Skeletal muscle tissue (tissue), 4 donors: ENCODE data around the gene PZP. TPM values are rescaled to one million over a fixed set of nuclear protein-coding genes. Genes with fewer than 3 reads are reported as not detected.
"Not testable (repeated sequence)": the region's sequence is repeated elsewhere in the genome, so short reads cannot be mapped to it uniquely, and the experiment has no call there.

Source experiments
- H3K27ac ChIP-seq: one replicate; pipeline ENCODE4 v1.7.0; 2013; ENCODE audit warnings: mild to moderate bottlenecking, low read depth, low read length, inconsistent platforms
- H3K27me3 ChIP-seq, 3 donors: one replicate each; pipeline ENCODE4 v1.7.0; 2013; ENCODE audit warnings: low read length in 3 of 3; ENCODE audit not compliant: control insufficient read depth in 3 of 3, insufficient read depth in 3 of 3
- H3K36me3 ChIP-seq, 3 donors: one replicate each; pipeline ENCODE4 v1.7.0; 2013; ENCODE audit warnings: low read length in 3 of 3; ENCODE audit not compliant: control insufficient read depth in 3 of 3, insufficient read depth in 3 of 3
- H3K4me1 ChIP-seq, 3 donors: one replicate each; pipeline ENCODE4 v1.7.0; 2013; ENCODE audit warnings: low read length in 3 of 3, mild to moderate bottlenecking in 3 of 3; ENCODE audit not compliant: control insufficient read depth in 3 of 3, insufficient read depth in 3 of 3
- H3K4me3 ChIP-seq, 3 donors: one replicate each; pipeline ENCODE4 v1.7.0; 2013; ENCODE audit warnings: low read length in 3 of 3
- H3K9ac ChIP-seq, 3 donors: one replicate each; pipeline ENCODE4 v1.7.0; 2013; ENCODE audit warnings: low read length in 3 of 3, mild to moderate bottlenecking in 3 of 3, moderate library complexity in 2 of 3, low read depth in 1 of 3
- H3K9me3 ChIP-seq, 3 donors: one replicate each; pipeline ENCODE4 v1.7.0; 2013; ENCODE audit warnings: low read length in 3 of 3; ENCODE audit not compliant: control insufficient read depth in 3 of 3
- total RNA-seq: library from RNA; depleted of rRNA; stranded (reverse); fragments of >200 nt; gene quantifications from one replicate; pipeline ENCODE4 v1.2.3, GENCODE V29; 2014
- donor health status: Osteomylitis.

The PZP gene
- 1.0 TPM for total RNA-seq

DNA sequence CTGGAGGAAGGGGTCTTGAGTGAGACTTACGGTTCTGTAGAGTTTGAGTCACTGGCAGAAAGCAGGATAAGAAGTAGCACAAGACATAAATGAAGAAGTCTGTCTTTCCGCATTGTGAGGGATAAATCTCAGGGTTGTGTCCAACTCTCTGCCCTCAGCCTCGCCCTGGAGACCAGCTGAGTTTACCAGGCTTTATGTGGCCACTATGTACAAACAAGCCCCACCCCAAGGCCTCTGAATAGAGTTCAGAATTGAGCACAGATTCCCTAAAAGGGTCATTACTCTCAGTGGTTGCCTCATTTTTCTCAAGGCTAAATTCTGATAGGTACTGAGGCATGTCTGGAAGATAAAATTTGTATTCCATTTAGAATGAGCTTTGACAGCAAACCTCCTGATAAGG, at the start of gene PZP:
Gene PZP (minus strand): TSS at position 167 of the 400 bp plus-strand sequence. CDS start 54 bp downstream, at position 113.
- no peak within 1 kb of the TSS for H3K27ac ChIP-seq
- no peak within 1 kb of the TSS for H3K4me3 ChIP-seq
- H3K4me1 ChIP-seq, result no peaks in the 10 kb centered on the region
- no peaks in the 10 kb centered on the region for H3K36me3 ChIP-seq
- H3K27me3 ChIP-seq, result no peaks in the 10 kb centered on the region
- H3K9me3 ChIP-seq, result no peaks in the 10 kb centered on the region
- no peak within 1 kb of the TSS for H3K9ac ChIP-seq

DNA sequence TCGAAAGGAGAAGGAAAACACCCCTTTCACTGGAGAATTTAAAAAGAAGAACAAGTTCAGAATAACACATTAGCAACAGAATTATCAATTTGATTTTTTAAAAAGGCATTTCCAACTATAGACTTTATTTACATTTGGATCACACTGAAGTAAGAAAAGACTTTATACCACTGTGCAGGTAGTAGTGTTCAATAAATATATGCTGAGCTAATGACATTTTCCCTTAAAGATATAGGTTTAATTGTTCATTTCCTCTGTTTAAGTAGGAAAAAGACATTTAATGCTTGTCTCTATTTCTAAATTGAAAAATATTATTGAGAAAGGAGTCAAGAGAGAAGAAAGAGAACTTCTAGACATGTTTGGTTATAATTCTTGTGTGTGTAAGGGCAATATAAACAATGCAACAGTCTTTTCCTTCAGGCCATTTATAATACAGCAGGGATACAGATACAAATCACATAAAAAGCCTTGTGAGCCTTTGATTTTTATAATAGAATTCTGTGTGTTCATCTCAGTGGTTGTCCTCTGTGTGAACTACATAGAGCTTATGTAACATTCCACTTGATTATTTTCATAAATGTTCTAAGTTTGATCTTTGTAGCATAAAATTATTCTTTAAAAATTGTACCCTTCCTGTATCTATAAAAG, 48.7 kb upstream of the PZP start:
- no peak overlapping the region for H3K9ac ChIP-seq
- no peaks in the 10 kb centered on the region for H3K9me3 ChIP-seq
- H3K36me3 ChIP-seq, result no peaks in the 10 kb centered on the region
- H3K27ac ChIP-seq, result no peak overlapping the region
- no peaks in the 10 kb centered on the region for H3K27me3 ChIP-seq
- no peak overlapping the region for H3K4me3 ChIP-seq
- H3K4me1 ChIP-seq, result no peaks in the 10 kb centered on the region

- Histone ChIP-seq H3K36me3 (no peaks in the 10 kb centered on the region), H3K27me3 (no peaks in the 10 kb centered on the region), H3K9me3 (no peaks in the 10 kb centered on the region), H3K9ac (no peak overlapping the region), H3K4me3 (no peak overlapping the region), H3K27ac (no peak overlapping the region), H3K4me1 (no peaks in the 10 kb centered on the region)
Observed at GRCh38 chr12:9256341-9256740, 48.1 kb upstream of the PZP start.

DNA sequence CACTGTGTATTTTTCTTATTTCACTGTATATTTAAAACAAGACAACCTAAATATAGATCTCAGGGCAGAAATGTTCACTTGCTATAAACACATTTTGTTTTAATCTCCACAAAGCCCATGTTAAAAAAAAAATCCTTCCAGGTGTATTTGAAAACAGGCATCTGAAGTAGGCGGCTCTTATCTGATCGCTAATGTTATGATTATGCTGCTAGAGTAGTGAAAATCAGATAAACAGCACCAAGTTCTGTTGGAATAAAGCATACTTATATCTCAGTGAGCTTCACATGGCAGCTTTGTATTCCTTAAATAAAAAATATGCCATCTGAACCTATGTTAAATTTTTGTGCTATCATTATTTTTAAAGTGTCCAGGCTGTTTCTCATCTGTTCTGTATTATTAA, 47.6 kb upstream of the PZP start:
- no peak overlapping the region for H3K27ac ChIP-seq
- no peaks in the 10 kb centered on the region for H3K36me3 ChIP-seq

DNA sequence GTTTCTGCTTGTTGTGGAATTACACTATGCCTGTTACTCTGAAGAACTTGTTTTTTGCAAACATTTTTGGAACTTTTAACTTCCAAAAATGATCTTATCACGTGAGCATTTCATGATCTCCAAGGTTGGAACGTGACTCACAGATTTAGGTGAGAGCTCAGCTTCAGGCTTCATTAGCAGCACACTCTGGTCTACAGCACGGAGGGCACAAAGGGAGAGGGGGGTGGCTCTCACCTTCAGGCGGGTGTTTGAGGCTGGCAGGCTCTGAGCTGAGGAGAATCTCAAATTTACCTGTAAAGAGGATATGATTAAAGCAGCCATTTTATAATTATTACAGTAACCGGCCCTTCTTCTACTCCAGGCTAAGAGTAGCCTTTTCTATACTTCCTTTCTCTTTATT, 45.3 kb upstream of the PZP start:
- H3K9ac ChIP-seq, result no peak overlapping the region
- H3K4me3 ChIP-seq, result no peak overlapping the region
- no peak overlapping the region for H3K27ac ChIP-seq
- no peaks in the 10 kb centered on the region for H3K9me3 ChIP-seq
- H3K36me3 ChIP-seq, result no peaks in the 10 kb centered on the region
- H3K27me3 ChIP-seq, result no peaks in the 10 kb centered on the region
- H3K4me1 ChIP-seq, result no peaks in the 10 kb centered on the region

More for the DNA sequence above, 47.6 kb upstream of the PZP start:
- Histone ChIP-seq H3K9ac (no peak overlapping the region), H3K4me1 (no peaks in the 10 kb centered on the region), H3K4me3 (no peak overlapping the region), H3K9me3 (no peaks in the 10 kb centered on the region), H3K27me3 (no peaks in the 10 kb centered on the region)

- not testable (repeated sequence) for H3K9me3 ChIP-seq, H3K27me3 ChIP-seq, H3K4me3 ChIP-seq, H3K36me3 ChIP-seq, H3K4me1 ChIP-seq, H3K9ac ChIP-seq, H3K27ac ChIP-seq
Observed at GRCh38 chr12:9252791-9253190, 44.6 kb upstream of the PZP start.

- H3K36me3 ChIP-seq, result no peaks in the 10 kb centered on the region
Observed at GRCh38 chr12:9252256-9252655, 44.1 kb upstream of the PZP start.

DNA sequence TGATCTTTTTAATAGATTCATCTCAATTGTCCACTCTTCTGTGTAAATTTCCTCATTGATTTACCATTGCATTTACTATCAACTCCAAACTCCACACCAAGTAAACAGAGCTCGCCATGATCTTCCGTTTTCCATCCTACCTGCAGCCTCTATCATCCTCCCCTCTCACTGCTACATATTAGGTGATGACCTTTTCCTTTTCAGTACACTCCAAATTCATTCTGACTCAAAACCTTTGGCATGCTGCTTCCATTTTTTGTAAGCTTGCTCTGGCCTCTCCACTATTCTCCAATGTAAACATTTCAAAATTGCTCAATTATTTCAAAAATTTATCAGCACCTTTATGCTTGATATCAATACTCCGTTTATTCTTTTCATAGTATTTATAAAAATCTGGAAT, 40.2 kb upstream of the PZP start:
- H3K36me3 ChIP-seq, result no peaks in the 10 kb centered on the region
- H3K9ac ChIP-seq, result no peak overlapping the region
- no peaks in the 10 kb centered on the region for H3K27me3 ChIP-seq
- no peak overlapping the region for H3K4me3 ChIP-seq
- no peaks in the 10 kb centered on the region for H3K9me3 ChIP-seq
- H3K27ac ChIP-seq, result no peak overlapping the region
- H3K4me1 ChIP-seq, result peaks cover 0 to 3% (median 0%) of the 10 kb centered on the region in 3 donors

More at GRCh38 chr12:9252256-9252655, 44.1 kb upstream of the PZP start:
- Histone ChIP-seq H3K4me3 (no peak overlapping the region), H3K9ac (no peak overlapping the region), H3K4me1 (no peaks in the 10 kb centered on the region), H3K27me3 (no peaks in the 10 kb centered on the region), H3K27ac (no peak overlapping the region), H3K9me3 (no peaks in the 10 kb centered on the region)

DNA sequence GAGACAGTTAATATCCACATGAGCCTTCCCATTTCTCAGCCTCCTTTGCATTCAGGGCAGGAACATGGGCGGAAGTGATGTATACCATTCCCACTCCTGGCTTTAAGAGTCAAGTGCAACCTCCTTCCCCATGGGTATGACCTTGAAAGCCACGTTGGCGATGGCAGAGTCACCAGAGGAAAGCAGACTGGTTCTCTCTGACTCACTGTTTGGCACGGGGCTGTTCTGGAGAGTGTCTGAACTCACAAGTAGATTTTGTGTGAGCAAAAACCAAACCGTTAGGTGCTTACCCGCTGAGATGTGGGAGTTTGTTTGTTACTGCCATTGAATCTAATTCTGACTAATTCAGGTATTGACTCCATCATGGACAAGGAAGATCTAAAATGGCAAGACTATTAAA, 36.7 kb upstream of the PZP start:
- Histone ChIP-seq H3K4me3 (no peak overlapping the region), H3K27me3 (no peaks in the 10 kb centered on the region), H3K4me1 (peaks cover 0 to 3% (median 0%) of the 10 kb centered on the region in 3 donors), H3K27ac (no peak overlapping the region), H3K36me3 (no peaks in the 10 kb centered on the region), H3K9ac (no peak overlapping the region), H3K9me3 (no peaks in the 10 kb centered on the region)

- H3K36me3 ChIP-seq, result no peaks in the 10 kb centered on the region
- peaks cover 0 to 3% (median 0%) of the 10 kb centered on the region in 3 donors for H3K4me1 ChIP-seq
- no peak overlapping the region for H3K27ac ChIP-seq
- no peak overlapping the region for H3K9ac ChIP-seq
- no peak overlapping the region for H3K4me3 ChIP-seq
- H3K9me3 ChIP-seq, result no peaks in the 10 kb centered on the region
- H3K27me3 ChIP-seq, result no peaks in the 10 kb centered on the region
Observed at GRCh38 chr12:9243999-9244649, 35.9 kb upstream of the PZP start.
